Measurements from ENCODE around the gene RASGRF1.

GRCh38 chr15:79076661-79077060, 13.9 kb downstream of the RASGRF1 start:
- no peak for TF ChIP-seq NFIC (IDR thresholded peaks at IDR 0.05)
- TF ChIP-seq CREB1 (IDR thresholded peaks at IDR 0.05; ENCODE audit: low read depth): no peak
- TF ChIP-seq FOXM1 (IDR thresholded peaks at IDR 0.05; ENCODE audit: borderline replicate concordance, low read depth): no peak
- TF ChIP-seq CEBPB (IDR thresholded peaks at IDR 0.05): no peak
- TF ChIP-seq ZBTB7A (IDR thresholded peaks at IDR 0.05; ENCODE audit: low read depth): no peak
- TF ChIP-seq TAF1 (IDR thresholded peaks at IDR 0.05; ENCODE audit: low read depth): no peak
- no peak for TF ChIP-seq MAX (IDR thresholded peaks at IDR 0.05)
- no peak for TF ChIP-seq EGR1 (IDR thresholded peaks at IDR 0.05)
- no peak for TF ChIP-seq TCF12 (IDR thresholded peaks at IDR 0.05; ENCODE audit: low read depth)
- no peak for TF ChIP-seq EP300 (IDR thresholded peaks at IDR 0.05; ENCODE audit: borderline replicate concordance)
- TF ChIP-seq RAD21 (IDR thresholded peaks at IDR 0.05; ENCODE audit: low read depth): no peak
